Measurements from ENCODE around the gene TCF7L1. TPM values are rescaled to one million over a fixed set of nuclear protein-coding genes. Genes with fewer than 3 reads are reported as not detected.
A peak's percentile ranks its signal among the peaks of the same experiment; 100 is the strongest.

The TCF7L1 gene
- total and polyA plus RNA-seq, 2 of the 13 experiments (the other 11 are each of a cell fraction or from before 2014, with no cell fraction given) = 0.04 to 0.15 TPM

DNA sequence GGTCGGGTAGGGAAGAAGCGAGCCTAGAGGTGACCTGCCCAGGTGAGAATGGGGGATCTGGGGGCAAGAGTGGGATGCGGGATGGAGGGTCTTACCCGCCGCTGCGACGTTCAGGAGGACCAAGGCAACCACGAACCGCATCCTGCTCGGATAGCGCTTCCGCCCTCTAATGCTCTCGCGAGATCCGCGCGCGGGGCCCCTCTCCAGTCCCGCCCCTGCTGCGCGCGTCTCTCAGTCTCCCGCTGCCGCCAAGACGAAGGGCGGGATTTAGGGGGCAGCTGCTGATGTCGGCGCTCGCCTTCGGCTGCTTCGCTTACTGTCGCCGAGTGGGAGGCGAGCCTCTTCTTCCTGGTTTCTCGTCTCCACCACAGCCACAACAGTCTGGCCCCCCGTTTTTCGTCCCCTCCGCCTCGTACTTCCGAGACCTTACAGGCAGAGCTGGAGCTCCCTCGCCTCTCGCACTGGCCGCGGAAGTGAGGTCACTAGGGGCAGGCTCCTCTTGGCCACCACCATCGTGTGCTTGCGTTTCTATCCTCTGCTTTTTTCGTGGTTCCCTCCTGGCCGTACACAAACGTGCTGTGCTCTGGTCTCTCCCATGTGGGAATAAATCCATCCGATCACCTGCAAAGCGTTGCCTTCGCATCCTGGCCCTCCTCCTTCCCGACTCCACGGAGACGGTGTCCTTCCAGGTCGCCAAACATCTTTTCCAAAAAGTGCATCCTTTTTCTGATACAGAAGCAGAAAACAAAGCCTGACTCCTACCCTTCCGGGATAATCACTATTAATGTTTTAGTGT, 194.8 kb downstream of the TCF7L1 start, which contains the start of gene TGOLN2 (continued):
- TF ChIP-seq, protein P1, sequence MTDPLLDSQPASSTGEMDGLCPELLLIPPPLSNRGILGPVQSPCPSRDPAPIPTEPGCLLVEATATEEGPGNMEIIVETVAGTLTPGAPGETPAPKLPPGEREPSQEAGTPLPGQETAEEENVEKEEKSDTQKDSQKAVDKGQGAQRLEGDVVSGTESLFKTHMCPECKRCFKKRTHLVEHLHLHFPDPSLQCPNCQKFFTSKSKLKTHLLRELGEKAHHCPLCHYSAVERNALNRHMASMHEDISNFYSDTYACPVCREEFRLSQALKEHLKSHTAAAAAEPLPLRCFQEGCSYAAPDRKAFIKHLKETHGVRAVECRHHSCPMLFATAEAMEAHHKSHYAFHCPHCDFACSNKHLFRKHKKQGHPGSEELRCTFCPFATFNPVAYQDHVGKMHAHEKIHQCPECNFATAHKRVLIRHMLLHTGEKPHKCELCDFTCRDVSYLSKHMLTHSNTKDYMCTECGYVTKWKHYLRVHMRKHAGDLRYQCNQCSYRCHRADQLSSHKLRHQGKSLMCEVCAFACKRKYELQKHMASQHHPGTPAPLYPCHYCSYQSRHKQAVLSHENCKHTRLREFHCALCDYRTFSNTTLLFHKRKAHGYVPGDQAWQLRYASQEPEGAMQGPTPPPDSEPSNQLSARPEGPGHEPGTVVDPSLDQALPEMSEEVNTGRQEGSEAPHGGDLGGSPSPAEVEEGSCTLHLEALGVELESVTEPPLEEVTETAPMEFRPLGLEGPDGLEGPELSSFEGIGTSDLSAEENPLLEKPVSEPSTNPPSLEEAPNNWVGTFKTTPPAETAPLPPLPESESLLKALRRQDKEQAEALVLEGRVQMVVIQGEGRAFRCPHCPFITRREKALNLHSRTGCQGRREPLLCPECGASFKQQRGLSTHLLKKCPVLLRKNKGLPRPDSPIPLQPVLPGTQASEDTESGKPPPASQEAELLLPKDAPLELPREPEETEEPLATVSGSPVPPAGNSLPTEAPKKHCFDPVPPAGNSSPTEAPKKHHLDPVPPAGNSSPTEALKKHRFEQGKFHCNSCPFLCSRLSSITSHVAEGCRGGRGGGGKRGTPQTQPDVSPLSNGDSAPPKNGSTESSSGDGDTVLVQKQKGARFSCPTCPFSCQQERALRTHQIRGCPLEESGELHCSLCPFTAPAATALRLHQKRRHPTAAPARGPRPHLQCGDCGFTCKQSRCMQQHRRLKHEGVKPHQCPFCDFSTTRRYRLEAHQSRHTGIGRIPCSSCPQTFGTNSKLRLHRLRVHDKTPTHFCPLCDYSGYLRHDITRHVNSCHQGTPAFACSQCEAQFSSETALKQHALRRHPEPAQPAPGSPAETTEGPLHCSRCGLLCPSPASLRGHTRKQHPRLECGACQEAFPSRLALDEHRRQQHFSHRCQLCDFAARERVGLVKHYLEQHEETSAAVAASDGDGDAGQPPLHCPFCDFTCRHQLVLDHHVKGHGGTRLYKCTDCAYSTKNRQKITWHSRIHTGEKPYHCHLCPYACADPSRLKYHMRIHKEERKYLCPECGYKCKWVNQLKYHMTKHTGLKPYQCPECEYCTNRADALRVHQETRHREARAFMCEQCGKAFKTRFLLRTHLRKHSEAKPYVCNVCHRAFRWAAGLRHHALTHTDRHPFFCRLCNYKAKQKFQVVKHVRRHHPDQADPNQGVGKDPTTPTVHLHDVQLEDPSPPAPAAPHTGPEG (CRISPR knock-in tag; IDR thresholded peaks at IDR 0.05) = peak; percentile 95
- TF ChIP-seq CHD4 (IDR thresholded peaks at IDR 0.05; ENCODE audit: borderline replicate concordance, low read length) = no peak
- TF ChIP-seq TEAD3 (CRISPR knock-in tag; optimal IDR thresholded peaks at IDR 0.05; ENCODE audit: borderline replicate concordance) = no peak
- no peak for TF ChIP-seq KDM1A (CRISPR knock-in tag; IDR thresholded peaks at IDR 0.05)
- TF ChIP-seq, protein P2, sequence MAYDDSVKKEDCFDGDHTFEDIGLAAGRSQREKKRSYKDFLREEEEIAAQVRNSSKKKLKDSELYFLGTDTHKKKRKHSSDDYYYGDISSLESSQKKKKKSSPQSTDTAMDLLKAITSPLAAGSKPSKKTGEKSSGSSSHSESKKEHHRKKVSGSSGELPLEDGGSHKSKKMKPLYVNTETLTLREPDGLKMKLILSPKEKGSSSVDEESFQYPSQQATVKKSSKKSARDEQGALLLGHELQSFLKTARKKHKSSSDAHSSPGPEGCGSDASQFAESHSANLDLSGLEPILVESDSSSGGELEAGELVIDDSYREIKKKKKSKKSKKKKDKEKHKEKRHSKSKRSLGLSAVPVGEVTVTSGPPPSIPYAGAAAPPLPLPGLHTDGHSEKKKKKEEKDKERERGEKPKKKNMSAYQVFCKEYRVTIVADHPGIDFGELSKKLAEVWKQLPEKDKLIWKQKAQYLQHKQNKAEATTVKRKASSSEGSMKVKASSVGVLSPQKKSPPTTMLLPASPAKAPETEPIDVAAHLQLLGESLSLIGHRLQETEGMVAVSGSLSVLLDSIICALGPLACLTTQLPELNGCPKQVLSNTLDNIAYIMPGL (CRISPR knock-in tag; IDR thresholded peaks at IDR 0.05; ENCODE audit: borderline replicate concordance in 1 of 2, low read depth in 1 of 2) = peak; percentile 90 to 92
- TF ChIP-seq RFX3 (CRISPR knock-in tag; IDR thresholded peaks at IDR 0.05) = no peak
- 0 out of 2 replicates have a peak, but pooled peaks have one; percentile 91 for TF ChIP-seq ZNF678 (CRISPR knock-in tag; IDR thresholded peaks at IDR 0.05)
- TF ChIP-seq, protein P3, sequence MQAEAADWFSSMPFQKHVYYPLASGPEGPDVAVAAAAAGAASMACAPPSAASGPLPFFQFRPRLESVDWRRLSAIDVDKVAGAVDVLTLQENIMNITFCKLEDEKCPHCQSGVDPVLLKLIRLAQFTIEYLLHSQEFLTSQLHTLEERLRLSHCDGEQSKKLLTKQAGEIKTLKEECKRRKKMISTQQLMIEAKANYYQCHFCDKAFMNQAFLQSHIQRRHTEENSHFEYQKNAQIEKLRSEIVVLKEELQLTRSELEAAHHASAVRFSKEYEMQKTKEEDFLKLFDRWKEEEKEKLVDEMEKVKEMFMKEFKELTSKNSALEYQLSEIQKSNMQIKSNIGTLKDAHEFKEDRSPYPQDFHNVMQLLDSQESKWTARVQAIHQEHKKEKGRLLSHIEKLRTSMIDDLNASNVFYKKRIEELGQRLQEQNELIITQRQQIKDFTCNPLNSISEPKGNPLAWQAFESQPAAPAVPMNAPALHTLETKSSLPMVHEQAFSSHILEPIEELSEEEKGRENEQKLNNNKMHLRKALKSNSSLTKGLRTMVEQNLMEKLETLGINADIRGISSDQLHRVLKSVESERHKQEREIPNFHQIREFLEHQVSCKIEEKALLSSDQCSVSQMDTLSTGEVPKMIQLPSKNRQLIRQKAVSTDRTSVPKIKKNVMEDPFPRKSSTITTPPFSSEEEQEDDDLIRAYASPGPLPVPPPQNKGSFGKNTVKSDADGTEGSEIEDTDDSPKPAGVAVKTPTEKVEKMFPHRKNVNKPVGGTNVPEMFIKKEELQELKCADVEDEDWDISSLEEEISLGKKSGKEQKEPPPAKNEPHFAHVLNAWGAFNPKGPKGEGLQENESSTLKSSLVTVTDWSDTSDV (CRISPR knock-in tag; IDR thresholded peaks at IDR 0.05) = peak; percentile 99
- TF ChIP-seq NR3C1 (CRISPR knock-in tag; IDR thresholded peaks at IDR 0.05) = no peak
- TF ChIP-seq, protein P4, sequence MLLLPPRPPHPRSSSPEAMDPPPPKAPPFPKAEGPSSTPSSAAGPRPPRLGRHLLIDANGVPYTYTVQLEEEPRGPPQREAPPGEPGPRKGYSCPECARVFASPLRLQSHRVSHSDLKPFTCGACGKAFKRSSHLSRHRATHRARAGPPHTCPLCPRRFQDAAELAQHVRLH (CRISPR knock-in tag; IDR thresholded peaks at IDR 0.05; ENCODE audit: borderline replicate concordance, low read depth) = peak; percentile 98
- TF ChIP-seq, protein P5, sequence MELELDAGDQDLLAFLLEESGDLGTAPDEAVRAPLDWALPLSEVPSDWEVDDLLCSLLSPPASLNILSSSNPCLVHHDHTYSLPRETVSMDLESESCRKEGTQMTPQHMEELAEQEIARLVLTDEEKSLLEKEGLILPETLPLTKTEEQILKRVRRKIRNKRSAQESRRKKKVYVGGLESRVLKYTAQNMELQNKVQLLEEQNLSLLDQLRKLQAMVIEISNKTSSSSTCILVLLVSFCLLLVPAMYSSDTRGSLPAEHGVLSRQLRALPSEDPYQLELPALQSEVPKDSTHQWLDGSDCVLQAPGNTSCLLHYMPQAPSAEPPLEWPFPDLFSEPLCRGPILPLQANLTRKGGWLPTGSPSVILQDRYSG (CRISPR knock-in tag; IDR thresholded peaks at IDR 0.05) = peak; percentile 96
- TF ChIP-seq, protein P6, sequence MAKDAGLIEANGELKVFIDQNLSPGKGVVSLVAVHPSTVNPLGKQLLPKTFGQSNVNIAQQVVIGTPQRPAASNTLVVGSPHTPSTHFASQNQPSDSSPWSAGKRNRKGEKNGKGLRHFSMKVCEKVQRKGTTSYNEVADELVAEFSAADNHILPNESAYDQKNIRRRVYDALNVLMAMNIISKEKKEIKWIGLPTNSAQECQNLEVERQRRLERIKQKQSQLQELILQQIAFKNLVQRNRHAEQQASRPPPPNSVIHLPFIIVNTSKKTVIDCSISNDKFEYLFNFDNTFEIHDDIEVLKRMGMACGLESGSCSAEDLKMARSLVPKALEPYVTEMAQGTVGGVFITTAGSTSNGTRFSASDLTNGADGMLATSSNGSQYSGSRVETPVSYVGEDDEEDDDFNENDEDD (CRISPR knock-in tag; IDR thresholded peaks at IDR 0.05; ENCODE audit: borderline replicate concordance) = peak; percentile 94
- TF ChIP-seq PHF8 (CRISPR knock-in tag; IDR thresholded peaks at IDR 0.05) = peak; percentile 96

Measured in HepG2 (cell line).